Lung microvascular endothelial cell (primary cell): ENCODE results near the gene DPP10. TPM values are rescaled to one million over a fixed set of nuclear protein-coding genes. Genes with fewer than 3 reads are reported as not detected.

Source experiments
- DNase-seq, 2 donors: peaks; one replicate each; pipeline versions ENCODE4 v3.0.0 to v3.0.0-alpha.2; 2010; ENCODE audit warnings: low read depth in 2 of 2
- total RNA-seq: library from RNA; depleted of rRNA; stranded (reverse); fragments of >200 nt; gene quantifications from 2 replicates; pipeline ENCODE4 v1.2.1, GENCODE V29; 2014

DPP10 gene
- total RNA-seq, 1 donor from 2014 or later: not detected

DNA sequence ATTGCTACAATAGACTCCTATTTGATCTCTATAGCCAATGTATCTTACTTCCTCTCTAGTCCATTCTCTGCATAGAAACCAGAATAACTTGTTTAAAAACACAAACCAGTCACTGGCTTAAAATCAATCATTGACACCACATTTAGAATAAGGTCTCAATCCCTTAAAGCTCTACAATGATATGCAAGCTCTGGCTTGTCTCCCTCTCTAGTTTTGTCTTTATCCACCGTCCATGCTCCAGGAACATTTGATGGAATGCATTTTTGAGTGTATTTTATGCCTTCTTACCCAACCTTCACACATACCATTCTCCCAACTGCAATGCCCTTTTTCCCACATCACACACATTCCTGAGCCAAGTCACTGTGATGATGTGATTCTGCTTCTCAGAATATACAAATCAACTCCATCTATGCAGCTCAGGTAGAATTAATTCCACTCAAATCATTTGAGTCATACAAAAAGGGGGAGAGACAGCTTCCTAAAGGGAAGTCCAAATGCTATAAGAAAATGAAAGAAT, 1107.2 kb downstream of the DPP10 start:
- DNase-seq: no peak

DNA sequence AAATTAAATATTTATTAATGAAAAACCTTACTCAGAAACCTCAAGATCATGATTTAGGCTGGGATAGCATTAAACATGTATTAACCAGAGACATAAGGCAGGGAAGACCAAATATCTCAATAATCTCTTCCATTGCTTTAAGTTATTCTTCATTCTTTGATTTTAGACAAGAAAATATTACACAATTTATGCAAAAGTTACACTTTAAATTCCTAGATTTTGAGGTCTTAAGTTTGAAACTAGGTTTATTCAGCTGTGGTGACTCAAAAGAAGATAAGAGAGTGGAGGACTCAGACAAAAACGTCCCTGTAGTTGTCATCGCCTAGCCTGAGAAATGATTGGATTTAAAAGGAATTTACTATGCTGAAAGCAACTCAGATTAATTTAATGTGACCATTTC, 1110.3 kb downstream of the DPP10 start:
- no peak for DNase-seq

DNA sequence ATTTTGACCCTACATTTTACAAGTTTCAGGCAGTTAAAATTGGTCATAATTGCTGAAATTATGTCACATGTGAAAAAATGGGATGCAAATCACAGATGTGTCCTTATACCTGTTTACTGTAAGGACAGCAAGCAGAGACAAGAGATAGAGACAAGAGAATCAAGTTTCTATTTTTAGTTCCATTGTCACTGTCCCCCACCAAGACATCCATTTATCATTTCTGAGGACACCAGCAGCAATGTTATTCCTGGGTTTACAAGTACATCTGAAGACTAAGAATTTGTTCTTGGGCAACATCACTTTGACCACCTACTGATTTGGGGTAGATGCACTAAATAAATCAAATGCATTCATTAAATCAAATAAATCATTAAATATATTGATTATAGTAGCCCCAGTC, 1111.7 kb downstream of the DPP10 start:
- no peak for DNase-seq

DNA sequence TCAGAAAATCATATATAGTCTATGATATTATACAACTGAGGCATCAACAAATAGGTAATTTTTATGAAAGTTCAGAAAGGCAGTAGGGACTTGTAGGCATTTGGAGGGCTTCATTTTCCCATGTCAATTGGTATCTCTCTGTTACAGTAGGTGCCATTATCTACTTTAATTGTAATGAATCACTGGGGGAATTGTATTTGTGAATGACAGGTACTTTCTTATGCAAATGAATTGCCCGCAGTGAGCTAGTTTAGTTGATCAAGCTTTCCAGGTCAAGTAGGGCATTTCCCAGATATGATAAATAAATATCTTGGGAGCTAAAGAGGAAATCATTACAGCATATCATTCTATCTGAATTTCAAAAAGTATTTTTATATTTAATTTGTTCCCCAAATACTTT, 1116.3 kb downstream of the DPP10 start:
- DNase-seq: no peak

DNA sequence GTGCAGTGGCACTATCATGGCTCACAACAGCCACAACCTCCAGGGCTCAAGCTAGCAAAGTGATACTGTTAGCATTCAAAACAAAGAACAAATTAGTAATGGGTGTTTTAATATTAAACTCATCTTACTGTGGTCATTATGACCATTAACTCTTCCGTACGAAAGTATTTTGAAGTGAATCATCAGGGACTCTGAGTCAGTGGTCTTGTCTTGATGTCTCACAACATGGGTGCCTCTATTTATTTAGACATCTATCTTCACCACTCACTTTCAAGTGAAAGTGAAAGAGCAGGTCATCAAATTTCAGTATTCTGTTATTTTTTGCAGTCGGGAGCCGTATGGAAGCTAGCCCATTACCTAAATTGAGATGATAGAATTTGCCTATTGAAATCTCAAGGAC, 1118.2 kb downstream of the DPP10 start:
- no peak for DNase-seq

DNA sequence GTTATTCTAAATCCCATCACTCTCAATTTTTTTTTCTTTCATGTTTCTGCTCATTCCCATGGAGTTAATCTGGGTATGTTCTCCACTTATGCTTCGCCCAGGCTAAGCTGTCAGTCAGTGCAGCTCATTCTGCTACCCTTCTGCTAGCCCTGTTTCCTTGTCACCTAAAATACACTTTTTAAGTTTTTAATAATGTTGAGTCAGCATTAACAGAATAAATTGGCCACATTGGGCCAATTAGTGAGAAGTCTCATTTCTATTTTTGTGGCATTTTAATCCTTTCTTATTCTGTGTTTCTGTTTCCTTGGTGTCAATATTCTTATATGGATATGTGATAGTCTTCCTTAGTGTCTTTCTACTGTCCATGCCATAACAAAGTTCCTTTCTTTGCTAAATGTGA, 1126.2 kb downstream of the DPP10 start:
- DNase-seq: no peak

DNA sequence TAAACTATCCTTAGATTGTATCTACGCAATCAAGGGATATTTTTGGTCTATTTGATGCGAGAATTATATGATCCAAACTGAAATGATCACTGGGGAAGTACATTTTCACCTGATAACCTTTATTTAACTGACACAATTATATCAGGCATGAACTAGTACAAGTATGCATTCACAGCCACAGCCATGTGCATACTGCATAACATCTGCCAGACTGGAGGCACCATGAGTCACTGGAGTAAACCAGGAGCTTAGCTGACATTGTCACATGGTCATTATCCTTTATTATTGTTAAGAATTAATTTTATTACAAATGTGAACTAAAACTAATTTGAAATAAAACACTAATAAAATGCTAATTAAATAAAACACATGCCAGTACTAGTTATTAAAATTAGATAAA, 1127.1 kb downstream of the DPP10 start:
- no peak for DNase-seq

DNA sequence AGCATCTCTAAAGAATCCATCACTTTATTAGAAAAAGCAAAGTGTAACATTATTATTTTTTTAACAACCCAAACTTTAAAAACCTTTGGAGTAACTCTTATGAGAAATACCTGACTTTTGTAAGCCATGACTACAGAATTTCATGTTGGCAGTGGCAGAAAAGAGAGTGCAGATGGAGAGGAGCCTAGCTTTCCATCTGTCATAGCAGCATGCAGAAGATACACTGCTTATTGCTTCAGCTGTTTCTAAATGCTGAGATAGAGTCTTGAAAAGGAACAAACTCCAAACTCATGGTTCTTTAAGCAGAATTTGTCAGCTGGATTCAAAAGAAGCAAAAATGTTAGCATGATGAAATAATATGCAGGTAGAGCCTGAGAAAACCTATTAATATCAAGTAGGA, 1130.3 kb downstream of the DPP10 start:
- no peak for DNase-seq

DNA sequence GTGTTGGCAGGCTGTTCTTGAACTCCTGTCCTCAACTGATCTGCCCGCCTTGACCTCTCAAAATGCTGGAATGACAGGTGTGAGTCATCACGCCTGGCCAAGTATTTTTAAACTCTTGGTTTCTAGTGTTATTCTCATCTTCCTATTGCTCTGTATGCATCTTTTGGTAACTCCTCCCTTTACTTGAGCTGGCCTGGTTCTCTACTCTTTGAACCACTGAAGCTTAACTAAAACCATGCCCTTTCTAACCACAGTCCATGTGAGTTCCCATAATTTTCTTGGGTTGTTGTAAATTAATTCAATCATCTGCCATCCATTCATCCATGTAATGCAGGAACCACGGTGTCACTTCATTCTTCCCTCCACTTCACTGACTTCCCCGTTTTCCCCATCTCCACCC, 1131.3 kb downstream of the DPP10 start:
- no peak for DNase-seq

DNA sequence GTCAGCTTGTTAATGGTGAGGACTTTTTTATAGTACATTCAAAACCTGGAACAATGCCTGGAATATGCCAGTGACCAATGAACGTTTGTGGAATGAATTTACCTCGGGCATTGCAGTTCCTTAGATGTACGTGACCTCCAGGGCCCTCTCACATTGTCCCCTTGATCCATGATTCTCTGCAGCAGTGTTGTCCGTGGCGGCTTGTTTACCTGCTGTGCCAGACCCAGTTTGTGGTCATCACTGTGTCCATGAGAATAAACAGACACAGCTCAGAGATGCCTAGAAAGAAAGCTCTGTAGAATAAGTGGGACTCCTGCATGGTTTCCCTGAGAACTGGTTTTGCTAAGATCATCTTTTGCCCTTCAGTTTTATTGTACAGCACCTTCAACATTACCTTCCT, 1132.2 kb downstream of the DPP10 start:
- no peak for DNase-seq

DNA sequence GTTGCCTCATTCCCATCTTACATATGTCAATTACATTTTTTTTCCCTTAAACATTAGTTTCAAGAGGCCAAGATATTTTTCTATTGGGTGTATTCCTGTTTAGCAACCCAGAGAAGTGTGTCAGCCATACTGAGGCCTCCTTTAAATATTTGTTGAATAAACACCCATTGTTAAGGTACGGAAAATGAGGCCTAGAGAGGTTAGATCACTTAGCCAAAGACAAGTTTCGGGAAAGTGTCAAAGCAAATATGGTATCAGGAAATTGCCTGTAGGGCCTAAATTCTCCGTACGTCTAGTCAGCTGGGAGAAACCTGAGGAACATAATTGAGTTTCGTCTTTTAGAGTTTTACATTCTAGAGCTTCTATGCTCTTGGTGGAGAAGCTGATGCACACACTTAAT, 1138.3 kb downstream of the DPP10 start:
- DNase-seq: no peak

DNA sequence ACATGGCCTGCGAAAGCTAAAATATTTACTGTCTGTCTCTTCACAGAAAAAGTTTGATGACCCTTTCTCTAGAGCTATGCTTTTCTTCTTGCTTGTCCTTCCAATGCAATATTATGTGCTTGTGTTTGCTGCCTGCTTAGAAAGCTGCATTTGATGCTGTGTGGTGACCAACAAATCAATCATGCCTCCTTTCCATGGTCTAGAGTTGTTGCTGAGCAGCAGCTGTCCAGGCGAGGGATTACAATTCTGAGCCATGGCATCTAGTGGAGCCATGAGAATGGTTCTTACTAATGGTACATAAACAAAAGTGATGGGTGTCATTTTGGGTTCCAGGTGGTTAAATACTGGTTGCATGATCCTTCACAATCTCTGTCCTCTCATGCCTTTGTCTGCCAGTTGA, 1142.1 kb downstream of the DPP10 start:
- no peak for DNase-seq

DNA sequence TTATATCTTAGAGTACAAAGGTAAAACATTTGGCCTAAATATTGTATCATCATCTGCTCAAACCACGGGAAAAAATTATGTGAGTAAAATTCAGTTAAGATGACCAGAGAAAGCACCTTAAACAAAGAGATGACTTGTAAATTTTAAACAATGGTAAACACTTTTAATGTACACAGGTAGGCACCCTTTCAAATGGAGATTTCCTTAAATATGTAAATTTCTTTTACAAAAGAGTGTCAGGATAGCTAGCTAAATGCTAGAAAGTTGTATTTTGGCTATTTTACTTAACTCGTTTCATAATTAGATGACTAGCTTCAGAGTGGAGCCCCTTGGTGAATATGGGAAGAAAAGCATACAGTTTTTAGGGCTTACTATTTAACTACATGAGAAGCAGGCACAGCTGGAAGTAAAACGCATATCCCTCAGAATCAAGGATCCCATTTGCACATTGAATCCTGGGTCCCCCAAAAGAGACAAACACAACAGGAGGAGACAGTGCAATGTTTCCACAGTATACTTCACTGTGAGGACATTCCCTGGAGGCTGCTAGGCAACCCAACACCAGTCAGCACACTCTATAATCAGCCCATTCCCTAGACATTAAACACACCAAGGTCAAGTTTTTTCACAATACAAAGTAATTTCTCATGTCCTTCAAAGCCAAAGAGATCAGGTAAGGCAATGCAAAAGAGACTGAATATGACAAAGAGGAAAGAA, 1154.4 kb downstream of the DPP10 start:
- no peak for DNase-seq

DNA sequence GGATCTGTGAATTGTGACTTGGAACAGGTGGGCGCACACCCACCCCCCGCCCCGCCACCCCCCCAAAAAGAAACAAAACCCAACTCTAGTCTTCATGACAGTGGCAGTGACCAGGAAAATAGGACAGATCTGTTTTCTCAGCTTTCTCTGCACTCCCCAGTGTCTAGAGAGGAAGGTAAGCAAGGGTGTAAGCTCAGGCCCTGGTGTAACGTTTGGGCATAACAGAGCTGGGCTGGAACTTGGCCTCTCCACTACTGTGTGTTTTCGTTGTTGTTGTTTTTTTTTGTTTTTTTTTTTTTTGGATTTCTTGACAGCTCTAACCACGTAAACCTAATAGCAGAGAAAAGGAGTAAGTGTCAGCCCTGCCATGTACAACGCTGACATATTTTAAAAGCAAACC, 1160.8 kb downstream of the DPP10 start:
- DNase-seq: no peak

DNA sequence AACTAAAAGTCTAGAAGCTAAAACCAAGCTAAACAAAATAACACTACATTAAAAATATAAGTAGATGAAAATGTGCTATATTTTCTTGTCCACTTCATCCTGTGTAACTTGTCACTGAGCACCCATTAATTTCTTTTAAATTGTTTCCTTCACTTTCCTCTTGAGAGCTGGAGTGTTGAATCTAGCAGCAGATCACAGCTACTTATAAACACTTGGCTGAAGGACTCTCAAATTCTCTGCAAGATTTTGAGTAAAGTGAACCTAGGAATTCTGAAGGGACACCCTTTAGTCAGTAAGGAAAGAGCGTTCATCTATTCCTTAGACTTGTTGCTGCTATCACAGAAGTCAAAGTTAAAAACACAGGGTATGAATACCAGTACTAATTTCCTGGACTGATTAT, 1163.9 kb downstream of the DPP10 start:
- no peak for DNase-seq

DNA sequence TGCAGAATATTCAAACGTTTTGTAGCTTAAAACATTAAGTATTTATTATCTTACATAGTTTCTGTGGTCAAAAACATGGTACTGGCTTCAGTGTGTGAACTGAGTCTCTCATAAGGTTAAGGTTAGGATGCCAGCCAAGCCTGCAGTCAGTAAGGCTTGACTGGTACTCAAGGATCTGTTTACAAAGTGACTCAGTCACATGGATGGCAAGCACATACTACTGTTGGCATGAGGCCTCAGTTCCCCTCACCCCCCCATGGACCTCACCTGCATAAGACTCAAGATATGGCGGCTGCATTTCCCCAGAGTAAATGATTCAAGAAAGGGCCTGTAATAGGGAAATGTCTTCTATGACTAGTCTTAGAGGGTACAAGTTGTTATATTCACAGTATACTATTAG, 1167.5 kb downstream of the DPP10 start:
- DNase-seq: no peak

DNA sequence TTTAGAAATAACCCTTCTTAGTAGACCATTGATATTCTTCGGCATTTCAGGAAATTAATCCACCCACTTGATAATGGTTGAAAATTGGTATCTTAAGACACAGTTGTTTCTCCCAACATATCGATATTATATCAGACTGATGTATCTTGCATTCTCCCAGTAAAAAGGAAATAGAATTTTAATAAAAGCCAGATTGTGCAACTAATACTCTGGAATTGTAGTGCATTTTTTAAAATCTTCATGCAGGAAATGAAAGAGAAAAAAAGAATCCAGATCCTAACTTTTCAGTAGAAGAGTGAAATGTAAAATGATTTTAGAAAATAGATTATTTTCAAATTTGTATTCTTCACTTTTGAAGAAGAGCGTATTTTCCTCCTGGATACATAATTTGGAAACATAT, 1168.4 kb downstream of the DPP10 start:
- no peak for DNase-seq

DNA sequence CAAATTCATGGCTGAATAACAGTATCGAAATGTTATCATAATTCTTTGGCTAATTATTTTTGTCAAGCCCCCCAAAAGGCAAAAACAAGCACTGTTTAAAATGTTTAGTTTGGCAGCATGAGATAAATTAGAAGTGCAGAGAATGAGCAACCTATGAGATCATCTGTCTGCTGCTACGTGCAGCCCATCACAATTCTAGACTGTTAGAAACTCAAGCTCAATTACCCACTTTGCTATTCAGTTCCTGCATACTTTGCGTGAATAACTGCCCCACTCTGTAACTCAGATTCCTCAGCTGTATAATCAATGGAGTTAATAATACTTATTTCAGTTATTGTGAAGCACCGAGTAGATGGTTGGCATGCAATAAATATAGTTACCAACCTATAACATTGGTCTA, 1181.9 kb downstream of the DPP10 start:
- no peak for DNase-seq

DNA sequence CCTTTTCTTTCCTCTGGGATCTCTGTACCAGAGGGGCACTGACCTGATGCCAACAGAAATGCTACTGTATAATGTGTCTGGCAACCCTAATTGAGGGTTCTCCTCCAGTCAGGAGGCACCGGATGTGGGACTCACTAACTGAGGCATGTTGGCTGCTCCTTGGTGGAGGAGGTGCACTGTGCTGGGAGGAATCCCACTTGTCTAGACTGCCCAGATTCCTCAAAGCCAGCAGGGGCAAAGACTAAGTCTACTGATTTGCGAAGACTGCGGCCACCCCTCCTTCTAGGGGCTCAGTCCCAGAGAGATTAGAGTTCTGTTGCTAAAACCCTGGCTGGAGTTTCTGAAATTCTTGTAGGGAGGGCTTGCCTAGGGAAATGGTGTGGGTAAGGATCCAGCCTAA, 1192.1 kb downstream of the DPP10 start:
- no peak for DNase-seq

DNA sequence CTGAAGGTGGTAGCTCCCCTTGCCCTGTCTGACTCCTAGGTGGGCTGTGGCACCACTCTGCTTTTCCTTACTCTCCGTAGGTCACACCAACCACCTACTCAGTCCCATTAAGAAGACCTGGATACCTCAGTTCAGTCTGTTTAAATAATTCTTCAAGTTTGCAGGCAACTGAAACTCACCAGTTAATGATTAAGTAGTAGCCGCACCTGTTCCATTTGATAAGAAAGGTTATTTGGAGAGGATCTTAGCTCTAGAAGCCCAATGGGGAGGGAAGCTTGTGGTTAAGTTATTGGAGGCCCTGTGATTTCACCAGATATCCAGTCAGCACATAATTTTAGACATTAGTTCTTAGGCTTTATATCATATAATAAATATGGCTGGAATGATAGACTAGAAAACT, 1193.0 kb downstream of the DPP10 start:
- no peak for DNase-seq

DNA sequence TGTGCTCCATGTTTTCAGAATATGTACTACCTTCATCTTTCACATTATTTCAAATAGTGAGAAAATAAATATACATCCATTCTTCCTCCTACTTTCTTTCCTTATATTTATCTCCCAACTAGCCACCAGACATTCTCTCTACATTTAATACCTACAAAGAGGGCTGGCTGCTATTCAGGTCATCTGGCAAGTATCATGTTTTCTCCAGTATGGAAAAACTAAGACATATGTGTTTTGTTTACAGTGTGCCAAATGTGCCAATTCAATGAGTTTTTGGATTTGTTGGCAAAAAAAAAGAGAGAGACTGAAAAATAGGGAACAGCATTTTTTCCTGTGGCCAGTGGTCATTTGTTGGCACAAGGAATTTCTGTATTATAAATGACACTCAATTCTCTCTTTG, 1207.3 kb downstream of the DPP10 start:
- DNase-seq: no peak

DNA sequence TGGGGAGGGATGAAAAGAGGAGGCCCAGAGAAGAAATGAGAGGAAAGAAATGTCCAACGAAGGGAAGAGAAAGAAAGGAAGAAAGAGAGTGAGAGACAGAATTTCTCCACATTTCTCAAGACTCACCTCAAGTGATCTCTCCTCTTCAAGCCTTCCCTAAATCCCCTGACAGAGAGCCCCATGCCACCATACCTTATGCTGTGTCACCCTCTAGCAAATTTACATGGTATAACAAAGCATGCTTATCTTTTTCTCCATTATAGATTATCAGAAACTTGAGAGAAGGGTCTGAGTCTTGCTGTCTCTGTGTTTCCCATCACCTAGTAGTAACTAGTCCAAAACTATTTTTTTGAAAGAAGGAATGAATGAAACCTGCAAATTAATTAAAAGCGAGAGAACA, 1208.4 kb downstream of the DPP10 start:
- no peak for DNase-seq

DNA sequence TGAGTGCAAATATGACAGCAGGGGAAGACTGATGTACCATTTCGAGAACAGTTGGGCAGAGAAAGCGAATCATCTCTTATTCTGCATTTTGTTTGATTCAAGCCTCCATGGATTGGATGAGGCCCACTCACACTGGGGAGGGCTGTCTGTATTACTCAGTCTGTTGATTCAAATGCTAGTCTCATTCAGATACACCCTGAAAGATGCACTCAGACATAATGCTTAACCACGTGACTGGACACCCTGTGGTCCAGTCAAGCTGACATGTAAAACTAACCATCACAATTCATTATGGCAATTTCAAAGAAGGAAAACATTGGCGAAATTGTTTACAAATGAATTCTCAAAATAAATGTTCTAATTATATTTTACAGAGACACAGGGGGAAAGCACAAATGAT, 1210.2 kb downstream of the DPP10 start:
- DNase-seq: no peak

DNA sequence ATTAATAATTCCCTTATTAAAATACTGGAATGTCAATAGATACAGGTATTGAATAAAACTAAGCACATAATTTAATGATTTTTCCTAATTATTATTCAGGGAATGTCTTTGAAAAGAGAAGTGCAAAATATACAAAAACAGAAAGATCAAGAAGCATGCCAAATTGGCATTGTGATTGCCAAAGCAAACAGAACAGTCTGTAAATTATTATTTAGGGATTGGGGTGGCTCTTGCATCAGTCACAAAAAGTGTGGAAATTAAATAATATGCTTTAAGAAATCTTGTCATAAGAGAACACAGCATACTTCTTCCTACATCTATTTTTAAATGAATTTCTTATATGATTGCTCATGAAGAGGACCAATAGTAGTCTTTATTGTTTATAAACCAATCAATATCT, 1211.9 kb downstream of the DPP10 start:
- DNase-seq: no peak
